ENCODE data around the gene IFI35. TPM values are rescaled to one million over a fixed set of nuclear protein-coding genes. Genes with fewer than 3 reads are reported as not detected.

Gene IFI35
- total and polyA plus RNA-seq, 2 of the 8 experiments (the other 6 are each of a cell fraction or from before 2014, with no cell fraction given) = 2.5 to 4.7 TPM

- TF ChIP-seq CHD7 (IDR thresholded peaks at IDR 0.05; ENCODE audit: insufficient replicate concordance, low read length) = no peak
- no peak for TF ChIP-seq EGR1 (IDR thresholded peaks at IDR 0.05; ENCODE audit: borderline replicate concordance, low read depth, low read length)
- TF ChIP-seq EZH2 (IDR thresholded peaks at IDR 0.05; ENCODE audit: low read depth, low read length, severe bottlenecking) = no peak
- no peak for TF ChIP-seq SP2 (IDR thresholded peaks at IDR 0.05; ENCODE audit: low read length)
- no peak for TF ChIP-seq JUND (IDR thresholded peaks at IDR 0.05; ENCODE audit: low read length)
- TF ChIP-seq CEBPB (IDR thresholded peaks at IDR 0.05; ENCODE audit: low read depth, low read length) = no peak
- no peak for TF ChIP-seq CTBP2 (IDR thresholded peaks at IDR 0.05; ENCODE audit: borderline replicate concordance, insufficient read depth, insufficient read length, low read length)
- no peak for TF ChIP-seq GABPA (IDR thresholded peaks at IDR 0.05; ENCODE audit: borderline replicate concordance, insufficient read depth, low read length)
- TF ChIP-seq FOSL1 (IDR thresholded peaks at IDR 0.05; ENCODE audit: insufficient read depth, low read depth, low read length) = no peak
- no peak for TF ChIP-seq JUN (IDR thresholded peaks at IDR 0.05; ENCODE audit: low read depth, low read length)
- TF ChIP-seq NRF1 (IDR thresholded peaks at IDR 0.05; ENCODE audit: low read depth, low read length) = no peak
- TF ChIP-seq KDM1A (IDR thresholded peaks at IDR 0.05; ENCODE audit: borderline replicate concordance, low read length) = no peak
- no peak for TF ChIP-seq TEAD4 (IDR thresholded peaks at IDR 0.05; ENCODE audit: low read depth, low read length)
Measured at GRCh38 chr17:43040655-43041054, 34.1 kb downstream of the IFI35 start (continued).

All from H1 (cell line).